HepG2 (cell line): ENCODE data around the gene LHX1. TPM values are rescaled to one million over a fixed set of nuclear protein-coding genes. Genes with fewer than 3 reads are reported as not detected.

Source experiments
- AKAP8 ChIP-seq: sonication (generic); formaldehyde crosslinking; IDR thresholded peaks from 2 replicates; pipeline ENCODE4 v1.5.1; 2020; ENCODE audit warnings: mild to moderate bottlenecking, missing genetic modification reagents
- CCAR2 ChIP-seq: fragments of 200-400 bp; formaldehyde crosslinking; optimal IDR thresholded peaks from 2 replicates; pipeline ENCODE3; 2018; ENCODE audit warnings: low read depth, mild to moderate bottlenecking, low read length, moderate library complexity
- CERS6 ChIP-seq: sonication (generic); formaldehyde crosslinking; IDR thresholded peaks from 2 replicates; pipeline ENCODE4 v1.5.0; 2020; ENCODE audit warnings: missing genetic modification reagents
- HMGA1 ChIP-seq: sonication (generic); formaldehyde crosslinking; conservative IDR thresholded peaks from 2 replicates; pipeline ENCODE4 v1.4.0; 2020; ENCODE audit warnings: missing genetic modification reagents
- NFIC ChIP-seq: IDR thresholded peaks from 2 replicates; pipeline ENCODE4 v1.6.1; 2012; ENCODE audit warnings: mild to moderate bottlenecking, low read length, inconsistent platforms
- RARA ChIP-seq: IDR thresholded peaks from 2 replicates; pipeline ENCODE4 v1.6.1; 2016; ENCODE audit warnings: missing genetic modification reagents, missing compliant biosample characterization
- TEF ChIP-seq: sonication (generic); formaldehyde crosslinking; IDR thresholded peaks from 2 replicates; pipeline ENCODE4 v1.5.0; 2020; ENCODE audit warnings: missing genetic modification reagents
- THAP11 ChIP-seq: IDR thresholded peaks from 2 replicates; pipeline ENCODE4 v1.6.1; 2016; ENCODE audit warnings: missing biosample characterization, missing genetic modification reagents
- WIZ ChIP-seq: sonication (generic); formaldehyde crosslinking; IDR thresholded peaks from 2 replicates; pipeline ENCODE4 v1.5.1; 2020; ENCODE audit warnings: mild to moderate bottlenecking, missing genetic modification reagents
- ZBTB1 ChIP-seq: sonication (generic); formaldehyde crosslinking; IDR thresholded peaks from 2 replicates; pipeline ENCODE4 v1.4.0; 2020; ENCODE audit warnings: missing genetic modification reagents, borderline replicate concordance
- ZBTB20 ChIP-seq: sonication (generic); formaldehyde crosslinking; IDR thresholded peaks from 2 replicates; pipeline ENCODE4 v1.8.1; 2023; ENCODE audit warnings: missing genetic modification reagents, low read depth, mild to moderate bottlenecking, borderline replicate concordance
- ZBTB4 ChIP-seq: sonication (generic); formaldehyde crosslinking; IDR thresholded peaks from 2 replicates; pipeline ENCODE4 v1.4.0; 2020; ENCODE audit warnings: missing genetic modification reagents, mild to moderate bottlenecking, borderline replicate concordance
- ZNF124 ChIP-seq: sonication (generic); formaldehyde crosslinking; IDR thresholded peaks from 2 replicates; pipeline ENCODE4 v1.4.0; 2020; ENCODE audit warnings: missing genetic modification reagents
- ZNF598 ChIP-seq: sonication (generic); formaldehyde crosslinking; IDR thresholded peaks from 2 replicates; pipeline ENCODE4 v1.5.1; 2020; ENCODE audit warnings: mild to moderate bottlenecking, missing genetic modification reagents, borderline replicate concordance
- ZNF619 ChIP-seq: sonication (generic); formaldehyde crosslinking; IDR thresholded peaks from 2 replicates; pipeline ENCODE4 v1.4.0; 2020; ENCODE audit warnings: mild to moderate bottlenecking, missing genetic modification reagents
- ZNF788 ChIP-seq: sonication (generic); formaldehyde crosslinking; IDR thresholded peaks from 2 replicates; pipeline ENCODE4 v1.5.0; 2020; ENCODE audit warnings: mild to moderate bottlenecking, missing genetic modification reagents, borderline replicate concordance
- polyA plus RNA-seq, 8 experiments: library from polyadenylated mRNA; depleted of rRNA in 3 of 8; stranded (reverse) in 7 of 8; unstranded in 1 of 8; fragments of >200 nt; fragmentation: Illumina TruSeq in 4 of 8; extraction: Trizol in 4 of 8; gene quantifications; 2 replicates each; pipeline versions ENCODE4 v1.2.1 to v1.2.3, GENCODE V29; 2011 to 2016; ENCODE audit warnings: low read depth in 4 of 8, missing spikeins in 1 of 8, mixed read lengths in 1 of 8; ENCODE audit not compliant: insufficient read depth in 1 of 8
- total RNA-seq, 5 experiments: library from RNA; depleted of rRNA; stranded (reverse); fragments of >200 nt; fragmentation: Illumina TruSeq; extraction: Trizol; gene quantifications; 2 replicates each; pipeline ENCODE4 v1.2.3, GENCODE V29; 2016; ENCODE audit warnings: low read depth in 1 of 5
- TF ChIP-seq, protein P1 (sequence below): sonication (generic); formaldehyde crosslinking; IDR thresholded peaks from 2 replicates; pipeline ENCODE4 v1.4.0; 2020; ENCODE audit warnings: mild to moderate bottlenecking, missing genetic modification reagents
- TF ChIP-seq, protein P2 (sequence below): sonication (generic); formaldehyde crosslinking; IDR thresholded peaks from 2 replicates; pipeline ENCODE4 v1.5.0; 2020; ENCODE audit warnings: mild to moderate bottlenecking, low read depth, missing genetic modification reagents, borderline replicate concordance
- TF ChIP-seq, protein P3 (sequence below): sonication (generic); formaldehyde crosslinking; IDR thresholded peaks from 2 replicates; pipeline ENCODE4 v1.4.0; 2020; ENCODE audit warnings: mild to moderate bottlenecking, missing genetic modification reagents

Gene LHX1
- total and polyA plus RNA-seq, 2 of the 13 experiments (the other 11 are each of a cell fraction or from before 2014, with no cell fraction given) = not detected

DNA sequence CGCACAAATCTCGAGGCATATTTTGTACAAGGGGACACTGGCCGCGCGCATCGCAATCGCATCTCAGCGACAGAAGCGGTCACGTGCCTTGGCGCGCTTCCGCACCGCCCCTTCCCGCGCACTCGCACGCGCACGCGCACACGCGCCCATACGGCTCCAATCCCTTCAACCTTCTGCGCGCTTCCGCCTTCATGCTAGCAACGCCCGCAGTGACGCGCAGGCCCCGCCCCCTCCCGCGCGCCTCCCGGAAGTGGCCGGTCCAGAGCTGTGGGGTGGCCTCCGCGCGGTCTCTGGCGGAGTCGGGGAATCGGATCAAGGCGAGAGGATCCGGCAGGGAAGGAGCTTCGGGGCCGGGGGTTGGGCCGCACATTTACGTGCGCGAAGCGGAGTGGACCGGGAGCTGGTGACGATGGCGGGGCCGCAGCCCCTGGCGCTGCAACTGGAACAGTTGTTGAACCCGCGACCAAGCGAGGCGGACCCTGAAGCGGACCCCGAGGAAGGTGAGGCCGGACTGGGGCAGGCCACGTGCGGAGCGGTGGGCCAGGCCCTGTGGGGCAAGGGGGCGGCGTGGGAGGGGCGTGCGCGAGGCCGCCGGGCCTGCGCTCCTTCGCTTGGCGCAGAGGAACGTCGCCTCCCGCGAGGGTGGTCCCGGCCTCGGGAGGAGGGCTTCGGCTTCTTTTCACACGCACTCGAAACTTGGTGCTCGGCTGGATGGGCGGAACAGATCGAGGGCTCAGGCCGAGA lies 11.6 kb downstream of the LHX1 start, which contains the start of gene AATF (continued):
- TF ChIP-seq ZBTB4 (CRISPR knock-in tag) (peak; percentile 97; the same call in 1 of the 2 replicates), WIZ (CRISPR knock-in tag) (peak; percentile 98), TEF (peak; percentile 96), RARA (no peak; the same call in 1 of the 2 replicates), HMGA1 (no peak), NFIC (no peak), ZNF124 (CRISPR knock-in tag) (peak; percentile 94), ZNF788 (peak; percentile 98), AKAP8 (CRISPR knock-in tag) (peak; percentile 94; the same call in 1 of the 2 replicates), ZBTB1 (CRISPR knock-in tag) (no peak), ZNF619 (CRISPR knock-in tag) (peak; percentile 77), CERS6 (peak; percentile 94), ZBTB20 (CRISPR knock-in tag) (peak; percentile 99; the same call in 1 of the 2 replicates), THAP11 (CRISPR knock-in tag) (peak; percentile 86), ZNF598 (peak; percentile 97), CCAR2 (no peak)
- TF ChIP-seq, protein P1, sequence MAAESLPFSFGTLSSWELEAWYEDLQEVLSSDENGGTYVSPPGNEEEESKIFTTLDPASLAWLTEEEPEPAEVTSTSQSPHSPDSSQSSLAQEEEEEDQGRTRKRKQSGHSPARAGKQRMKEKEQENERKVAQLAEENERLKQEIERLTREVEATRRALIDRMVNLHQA (CRISPR knock-in tag) = no peak
- TF ChIP-seq, protein P2, sequence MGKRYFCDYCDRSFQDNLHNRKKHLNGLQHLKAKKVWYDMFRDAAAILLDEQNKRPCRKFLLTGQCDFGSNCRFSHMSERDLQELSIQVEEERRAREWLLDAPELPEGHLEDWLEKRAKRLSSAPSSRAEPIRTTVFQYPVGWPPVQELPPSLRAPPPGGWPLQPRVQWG (CRISPR knock-in tag) = peak; percentile 95; the same call in 1 of the 2 replicates
- TF ChIP-seq, protein P3, sequence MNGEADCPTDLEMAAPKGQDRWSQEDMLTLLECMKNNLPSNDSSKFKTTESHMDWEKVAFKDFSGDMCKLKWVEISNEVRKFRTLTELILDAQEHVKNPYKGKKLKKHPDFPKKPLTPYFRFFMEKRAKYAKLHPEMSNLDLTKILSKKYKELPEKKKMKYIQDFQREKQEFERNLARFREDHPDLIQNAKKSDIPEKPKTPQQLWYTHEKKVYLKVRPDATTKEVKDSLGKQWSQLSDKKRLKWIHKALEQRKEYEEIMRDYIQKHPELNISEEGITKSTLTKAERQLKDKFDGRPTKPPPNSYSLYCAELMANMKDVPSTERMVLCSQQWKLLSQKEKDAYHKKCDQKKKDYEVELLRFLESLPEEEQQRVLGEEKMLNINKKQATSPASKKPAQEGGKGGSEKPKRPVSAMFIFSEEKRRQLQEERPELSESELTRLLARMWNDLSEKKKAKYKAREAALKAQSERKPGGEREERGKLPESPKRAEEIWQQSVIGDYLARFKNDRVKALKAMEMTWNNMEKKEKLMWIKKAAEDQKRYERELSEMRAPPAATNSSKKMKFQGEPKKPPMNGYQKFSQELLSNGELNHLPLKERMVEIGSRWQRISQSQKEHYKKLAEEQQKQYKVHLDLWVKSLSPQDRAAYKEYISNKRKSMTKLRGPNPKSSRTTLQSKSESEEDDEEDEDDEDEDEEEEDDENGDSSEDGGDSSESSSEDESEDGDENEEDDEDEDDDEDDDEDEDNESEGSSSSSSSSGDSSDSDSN = peak; percentile 95
